CD14-positive monocyte (primary cell): ENCODE results near the gene SNX8. TPM values are rescaled to one million over a fixed set of nuclear protein-coding genes. Genes with fewer than 3 reads are reported as not detected.
A peak's percentile ranks its signal among the peaks of the same experiment; 100 is the strongest.

Experiments used
- DNase-seq, 3 donors: peaks; one replicate each; pipeline ENCODE4 v3.0.0-alpha.2; 2011 to 2022
- H2AFZ ChIP-seq: 2 replicates; pipeline ENCODE4 v1.6.0; 2012; ENCODE audit warnings: mild to moderate bottlenecking, low read depth, low read length, inconsistent platforms; ENCODE audit not compliant: insufficient read depth, poor library complexity, severe bottlenecking
- H3K27ac ChIP-seq, 2 donors: 1 replicate in 1 of 2; 2 replicates in 1 of 2; pipeline ENCODE4 v1.5.1; 2012 to 2013; ENCODE audit warnings: low read length in 2 of 2, control low read depth in 1 of 2, inconsistent platforms in 1 of 2, low read depth in 1 of 2, mild to moderate bottlenecking in 1 of 2
- H3K27me3 ChIP-seq, 2 donors: one replicate each; pipeline versions ENCODE4 v1.6.0 to v1.6.1; 2011 to 2013; ENCODE audit warnings: low read length in 2 of 2; ENCODE audit not compliant: control insufficient read depth in 2 of 2, insufficient read depth in 2 of 2
- H3K36me3 ChIP-seq, 2 donors: replicated peaks in 1 of 2; 1 replicate in 1 of 2; 2 replicates in 1 of 2; pipeline versions ENCODE4 v1.5.1 to v1.6.1; 2012 to 2013; ENCODE audit warnings: low read length in 2 of 2, control low read depth in 1 of 2, inconsistent platforms in 1 of 2, mild to moderate bottlenecking in 1 of 2; ENCODE audit not compliant: insufficient read depth in 2 of 2, control insufficient read depth in 1 of 2
- H3K4me1 ChIP-seq, 2 donors: 1 replicate in 1 of 2; 2 replicates in 1 of 2; pipeline versions ENCODE4 v1.5.1 to v1.6.1; 2012 to 2013; ENCODE audit warnings: low read length in 2 of 2, control low read depth in 1 of 2, inconsistent platforms in 1 of 2, mild to moderate bottlenecking in 1 of 2, moderate library complexity in 1 of 2; ENCODE audit not compliant: insufficient read depth in 2 of 2, control insufficient read depth in 1 of 2
- H3K4me2 ChIP-seq: replicated peaks from 2 replicates; pipeline ENCODE3; 2012; ENCODE audit warnings: low read length, moderate library complexity, mild to moderate bottlenecking; ENCODE audit not compliant: poor library complexity, severe bottlenecking; ENCODE audit errors: extremely low read depth
- H3K4me3 ChIP-seq, 3 experiments: fragments of 200-600 bp in 1 of 3; sonication (generic) in 1 of 3; replicated peaks in 1 of 3; 1 replicate in 2 of 3; 2 replicates in 1 of 3; pipeline ENCODE4 v1.5.1; 2011 to 2013; ENCODE audit warnings: low read length in 3 of 3, mild to moderate bottlenecking in 3 of 3, control low read depth in 2 of 3, low read depth in 2 of 3, inconsistent platforms in 1 of 3, moderate library complexity in 1 of 3
- H3K79me2 ChIP-seq: 2 replicates; pipeline ENCODE4 v1.6.0; 2012; ENCODE audit warnings: mild to moderate bottlenecking, control low read depth, inconsistent platforms, low read length, moderate library complexity; ENCODE audit not compliant: insufficient read depth
- H3K9ac ChIP-seq: 2 replicates; pipeline ENCODE4 v1.6.0; 2017; ENCODE audit warnings: low read length, mild to moderate bottlenecking; ENCODE audit not compliant: insufficient read depth, poor library complexity, severe bottlenecking
- H3K9me3 ChIP-seq, 2 donors: replicated peaks in 1 of 2; 1 replicate in 1 of 2; 2 replicates in 1 of 2; pipeline versions ENCODE4 v1.5.1 to v1.6.1; 2012 to 2013; ENCODE audit warnings: low read length in 2 of 2, control low read depth in 1 of 2; ENCODE audit not compliant: control insufficient read depth in 1 of 2, insufficient read depth in 1 of 2
- H4K20me1 ChIP-seq: 2 replicates; pipeline ENCODE4 v1.6.0; 2012; ENCODE audit warnings: mild to moderate bottlenecking, low read length, control low read depth, moderate library complexity; ENCODE audit not compliant: insufficient read depth
- H3K27ac Mint-ChIP-seq, 7 donors: one replicate each; pipeline ENCODE4 v1.8.0; 2020; ENCODE audit warnings: mild to moderate bottlenecking in 7 of 7, mixed read lengths in 7 of 7, moderate library complexity in 6 of 7, inconsistent platforms in 2 of 7
- H3K27me3 Mint-ChIP-seq, 3 donors: one replicate each; pipeline ENCODE4 v1.8.0; 2021 to 2022; ENCODE audit warnings: low read depth in 3 of 3, mild to moderate bottlenecking in 3 of 3, mixed read lengths in 3 of 3, moderate library complexity in 3 of 3, inconsistent platforms in 1 of 3
- H3K36me3 Mint-ChIP-seq, 2 donors: one replicate each; pipeline ENCODE4 v1.8.0; 2020; ENCODE audit warnings: mixed read lengths in 2 of 2, inconsistent platforms in 1 of 2, mild to moderate bottlenecking in 1 of 2
- H3K4me1 Mint-ChIP-seq: one replicate; pipeline ENCODE4 v1.8.0; 2020; ENCODE audit warnings: mild to moderate bottlenecking, mixed read lengths
- H3K4me3 Mint-ChIP-seq, 2 donors: one replicate each; pipeline ENCODE4 v1.8.0; 2020; ENCODE audit warnings: mild to moderate bottlenecking in 2 of 2, mixed read lengths in 2 of 2, moderate library complexity in 1 of 2
- H3K9me3 Mint-ChIP-seq, 7 donors: one replicate each; pipeline ENCODE4 v1.8.0; 2020 to 2022; ENCODE audit warnings: mixed read lengths in 7 of 7, mild to moderate bottlenecking in 6 of 7, moderate library complexity in 6 of 7, inconsistent platforms in 2 of 7
- CTCF ChIP-seq: fragments of 200-600 bp; IDR thresholded peaks from one replicate; pipeline ENCODE4 v1.8.0; 2022; ENCODE audit warnings: antibody characterized with exemption, mild to moderate bottlenecking
- WGBS: methylation state at CpG from one replicate; pipeline ENCODE4 v1.1.5; 2013; ENCODE audit warnings: missing lambda C conversion rate; ENCODE audit not compliant: insufficient coverage; 5-methylcytosine and 5-hydroxymethylcytosine counted together
- intact Hi-C, 2 donors: fragments of 100-400 bp; cut with micrococcal nuclease; formaldehyde crosslinking; loops; one replicate each; pipeline versions ENCODE4 v1.15.0 to v1.15.1; 2023
- polyA plus RNA-seq, 3 donors: library from polyadenylated mRNA; depleted of rRNA in 1 of 3; unstranded in 2 of 3; stranded (reverse) in 1 of 3; fragments of 300-500 nt in 2 of 3; fragments of >200 nt in 1 of 3; fragmentation: Illumina TruSeq in 2 of 3; gene quantifications; 1 replicate in 2 of 3; 2 replicates in 1 of 3; pipeline ENCODE4 v1.2.3, GENCODE V29; 2012 to 2021

SNX8 gene
- polyA plus RNA-seq, 3 donors = 15.4 to 43.7 (median 41.9) TPM

- Mint-ChIP-seq H3K36me3 (peaks cover 86 to 98% of the 10 kb centered on the region in 2 donors), H3K27me3 (peaks cover 0 to 2% (median 0%) of the 10 kb centered on the region in 3 donors), H3K4me3 (no peak overlapping the region), H3K27ac (peak overlapping the region in 2 of 7 donors; percentile 15 to 26), H3K4me1 (no peaks in the 10 kb centered on the region), H3K9me3 (no peaks in the 10 kb centered on the region)
- Histone ChIP-seq H3K36me3 (peaks cover 83 to 100% of the 10 kb centered on the region in 2 donors), H3K27me3 (no peaks in the 10 kb centered on the region), H2AFZ (no peak overlapping the region), H3K9me3 (no peaks in the 10 kb centered on the region), H3K4me3 (no peak overlapping the region), H3K79me2 (peaks cover 12% of the 10 kb centered on the region), H3K4me2 (no peak overlapping the region), H3K9ac (no peak overlapping the region), H3K4me1 (no peaks in the 10 kb centered on the region), H3K27ac (no peak overlapping the region), H4K20me1 (peaks cover 10% of the 10 kb centered on the region)
- no peak for TF ChIP-seq CTCF
- DNase-seq = no peak
- 98% methylated on average over 22 of the region's 22 CpGs for WGBS
- intact Hi-C loops = no loop called here
These were observed 91.7 kb downstream of the SNX8 start for GRCh38 chr7:2222516-2222915.

GRCh38 chr7:2220954-2221353 lies 93.3 kb downstream of the SNX8 start:
- Histone ChIP-seq H3K4me3 (no peak overlapping the region), H4K20me1 (peaks cover 9% of the 10 kb centered on the region), H3K4me2 (no peak overlapping the region), H2AFZ (no peak overlapping the region), H3K79me2 (peaks cover 2% of the 10 kb centered on the region), H3K27me3 (no peaks in the 10 kb centered on the region), H3K4me1 (no peaks in the 10 kb centered on the region), H3K9ac (no peak overlapping the region), H3K9me3 (no peaks in the 10 kb centered on the region), H3K27ac (no peak overlapping the region), H3K36me3 (peaks cover 86 to 100% of the 10 kb centered on the region in 2 donors)
- intact Hi-C loops = no loop called here
- WGBS = 96% methylated on average over 17 of the region's 17 CpGs
- no peak for DNase-seq
- Mint-ChIP-seq H3K27me3 (peaks cover 0 to 3% (median 0%) of the 10 kb centered on the region in 3 donors), H3K36me3 (peaks cover 88 to 98% of the 10 kb centered on the region in 2 donors), H3K27ac (no peak overlapping the region), H3K4me3 (no peak overlapping the region), H3K4me1 (no peaks in the 10 kb centered on the region), H3K9me3 (peaks cover 0 to 2% (median 0%) of the 10 kb centered on the region in 7 donors)
- TF ChIP-seq CTCF = no peak
